HK-2 (cell line): ENCODE results near the gene PRR5.
A peak's percentile ranks its signal among the peaks of the same experiment; 100 is the strongest.
"Not testable (repeated sequence)": the region's sequence is repeated elsewhere in the genome, so short reads cannot be mapped to it uniquely, and the experiment has no call there.

Source experiments
- DNase-seq: peaks from one replicate; pipeline ENCODE4 v3.0.0-alpha.2; 2018; ENCODE audit not compliant: unreplicated experiment

Gene PRR5

DNA sequence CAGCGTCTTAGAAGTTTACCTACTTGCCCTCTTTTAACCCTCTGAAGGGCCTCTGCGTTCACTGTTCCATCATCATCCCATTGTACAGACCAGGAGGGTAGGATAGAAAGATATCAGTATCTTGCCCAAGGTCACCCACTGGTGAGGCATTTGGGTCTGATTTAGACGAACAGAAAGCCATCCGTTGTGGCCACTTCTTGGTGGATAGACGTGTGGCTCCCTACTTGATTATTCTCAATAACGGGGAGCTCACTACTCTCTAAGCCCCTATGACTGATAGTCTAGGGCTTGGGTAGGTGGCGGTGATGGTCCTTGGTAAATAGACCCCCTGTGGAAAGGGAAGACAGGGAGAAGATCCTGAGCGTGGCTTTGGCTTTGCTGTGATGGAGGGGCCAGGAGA, 28.6 kb upstream of the PRR5 start:
- no peak for DNase-seq

GRCh38 chr22:44676066-44676440, 26.0 kb upstream of the PRR5 start:
- DNase-seq: not testable (repeated sequence)

- DNase-seq: no peak
These were observed 25.3 kb upstream of the PRR5 start for GRCh38 chr22:44676441-44677352.

- DNase-seq: no peak
These were observed 24.6 kb upstream of the PRR5 start for GRCh38 chr22:44677353-44677840.

- no peak for DNase-seq
These were observed 24.0 kb upstream of the PRR5 start for GRCh38 chr22:44677871-44678555.

- no peak for DNase-seq
These were observed 23.3 kb upstream of the PRR5 start for GRCh38 chr22:44678556-44679305.

GRCh38 chr22:44679306-44679647, 22.7 kb upstream of the PRR5 start:
- not testable (repeated sequence) for DNase-seq

DNA sequence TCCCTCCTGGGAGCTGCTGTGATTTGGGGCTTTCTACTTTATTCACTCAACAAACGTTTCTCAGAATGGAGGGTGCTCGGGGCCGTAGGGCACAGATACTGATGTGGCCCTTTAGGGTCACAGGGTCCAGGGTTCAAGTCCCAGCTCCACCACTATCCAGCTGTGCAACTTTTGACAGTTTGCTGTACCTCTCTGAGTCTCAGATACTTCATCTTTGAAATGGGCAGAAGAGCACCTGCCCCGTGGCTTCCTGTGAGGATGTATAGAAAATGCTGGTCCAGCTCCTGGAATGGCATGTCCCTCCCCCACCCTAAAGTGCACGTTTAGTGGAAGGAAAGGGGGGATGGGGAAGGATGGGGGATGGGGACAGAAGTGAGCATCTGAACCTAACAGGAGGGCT, 21.9 kb upstream of the PRR5 start:
- no peak for DNase-seq

DNA sequence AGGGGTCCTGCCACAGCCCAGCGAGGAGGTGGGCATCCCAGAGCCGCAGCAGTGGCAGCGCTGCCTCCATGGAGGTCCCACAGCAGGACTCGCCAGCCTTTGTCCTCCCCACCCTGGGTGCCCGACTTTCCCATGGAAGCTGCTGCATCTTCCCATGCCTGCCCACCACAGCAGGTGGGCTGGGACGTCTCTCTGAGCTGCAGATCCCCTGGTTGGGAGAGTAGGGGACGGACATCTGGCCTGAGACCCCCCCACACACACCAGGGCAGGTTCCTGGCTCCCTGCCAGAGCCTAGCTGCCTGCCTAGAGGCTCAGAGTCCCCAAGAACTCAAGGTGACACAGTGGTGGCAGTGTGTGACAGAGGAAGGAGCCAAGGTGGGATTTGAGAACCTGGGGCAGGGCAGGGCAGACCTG, 21.5 kb upstream of the PRR5 start:
- DNase-seq: no peak

GRCh38 chr22:44682556-44683168, 19.3 kb upstream of the PRR5 start:
- DNase-seq: no peak

- no peak for DNase-seq
These were observed 18.8 kb upstream of the PRR5 start for GRCh38 chr22:44683237-44683636.

GRCh38 chr22:44683881-44684280, 18.1 kb upstream of the PRR5 start:
- DNase-seq: no peak

GRCh38 chr22:44684506-44685383, 17.3 kb upstream of the PRR5 start:
- peak; percentile 94 for DNase-seq

DNA sequence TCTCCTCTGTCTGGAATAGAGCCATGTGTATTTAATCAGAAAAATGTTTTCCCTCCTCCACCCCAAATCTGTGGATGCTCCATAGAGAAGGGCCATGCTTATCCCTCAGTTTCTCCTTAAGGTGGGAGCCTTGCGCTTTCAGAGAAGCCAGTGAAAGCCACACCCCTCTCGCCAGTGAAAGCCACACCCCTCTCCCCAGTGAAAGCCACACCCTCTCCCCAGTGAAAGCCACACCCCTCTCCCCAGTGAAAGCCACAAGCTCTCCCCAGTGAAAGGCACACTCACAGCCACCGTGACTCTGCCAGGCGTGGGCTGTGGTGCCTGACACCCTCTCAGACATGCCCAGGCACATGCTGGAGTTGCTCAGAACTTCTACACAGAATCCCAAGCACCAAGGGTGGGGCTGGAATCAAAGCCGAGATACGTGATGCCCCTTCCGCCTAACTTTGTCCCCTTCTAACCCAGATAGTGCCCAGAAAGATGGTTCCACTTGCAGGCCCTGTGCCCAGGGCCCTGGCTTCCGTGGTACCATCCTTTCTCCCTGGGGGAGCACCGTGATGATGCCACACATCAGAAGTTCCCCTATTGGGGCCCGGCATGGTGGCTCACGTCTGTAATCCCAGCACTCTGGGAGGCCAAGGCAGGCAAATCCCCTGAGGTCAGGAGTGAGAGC, 16.5 kb upstream of the PRR5 start:
- DNase-seq: no peak

DNA sequence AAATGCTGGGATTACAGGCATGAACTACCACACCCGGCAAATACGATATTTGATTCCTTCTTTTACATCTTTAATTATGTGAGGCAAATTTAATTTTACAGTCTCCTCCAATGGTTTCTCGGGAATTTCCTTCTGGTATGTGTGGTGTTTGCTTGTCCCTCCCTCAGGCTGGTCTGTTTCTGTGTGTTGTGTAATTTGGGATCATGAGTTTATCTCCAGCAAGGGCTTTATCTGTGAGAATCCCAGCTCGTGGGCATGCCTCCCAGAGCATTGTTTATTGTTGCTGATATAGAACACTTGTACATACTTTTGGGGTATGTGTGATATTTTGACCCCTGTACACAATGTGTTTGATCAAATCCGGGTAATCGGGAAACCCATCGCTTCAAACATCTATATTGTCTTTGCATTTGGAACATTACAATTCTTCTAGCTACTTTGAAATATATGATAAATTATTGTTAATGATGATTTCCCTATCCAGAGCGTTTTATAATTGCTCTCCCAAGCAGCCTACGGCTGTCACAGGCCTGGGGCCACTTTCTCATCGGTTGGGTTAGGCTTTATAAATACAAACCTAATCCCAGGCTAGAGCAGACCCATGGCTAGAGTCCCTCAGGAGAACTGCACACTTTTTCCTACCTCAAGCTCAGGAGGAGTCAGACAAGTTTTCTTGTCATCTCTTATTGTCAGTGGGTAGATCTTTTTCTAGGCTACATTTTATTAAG, 15.0 kb upstream of the PRR5 start:
- DNase-seq: no peak

- no peak for DNase-seq
These were observed 12.8 kb upstream of the PRR5 start for GRCh38 chr22:44689173-44689572.

DNA sequence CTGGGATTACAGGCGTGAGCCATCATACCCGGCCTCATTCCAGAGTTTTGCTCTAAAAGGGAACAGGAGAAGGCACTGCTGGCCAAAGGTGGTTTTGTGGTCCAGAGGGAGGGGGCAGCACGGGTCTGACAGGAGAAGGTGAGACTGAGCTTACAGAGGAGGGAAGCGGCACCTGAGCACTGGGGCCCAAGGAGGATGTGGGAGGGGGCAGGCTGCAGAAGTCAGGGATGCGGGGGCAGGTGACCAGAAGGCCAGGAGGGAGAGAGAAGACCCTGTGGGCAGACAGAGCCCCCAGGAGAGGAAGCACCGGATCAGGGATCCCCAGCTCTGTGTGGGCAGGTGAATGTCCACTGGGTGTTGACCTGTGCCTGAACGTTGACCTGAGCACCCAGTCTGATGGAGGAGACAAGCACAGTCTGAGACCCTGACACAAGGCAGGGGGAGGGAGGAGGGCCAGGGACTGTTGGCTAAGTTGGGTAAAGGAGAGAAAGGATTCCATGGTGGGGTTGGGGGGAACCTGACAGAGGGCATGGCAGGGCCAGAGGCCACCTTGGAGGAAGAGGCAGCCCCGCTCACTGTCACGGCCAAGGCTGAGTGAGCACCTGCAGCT, 12.0 kb upstream of the PRR5 start:
- DNase-seq: no peak

DNA sequence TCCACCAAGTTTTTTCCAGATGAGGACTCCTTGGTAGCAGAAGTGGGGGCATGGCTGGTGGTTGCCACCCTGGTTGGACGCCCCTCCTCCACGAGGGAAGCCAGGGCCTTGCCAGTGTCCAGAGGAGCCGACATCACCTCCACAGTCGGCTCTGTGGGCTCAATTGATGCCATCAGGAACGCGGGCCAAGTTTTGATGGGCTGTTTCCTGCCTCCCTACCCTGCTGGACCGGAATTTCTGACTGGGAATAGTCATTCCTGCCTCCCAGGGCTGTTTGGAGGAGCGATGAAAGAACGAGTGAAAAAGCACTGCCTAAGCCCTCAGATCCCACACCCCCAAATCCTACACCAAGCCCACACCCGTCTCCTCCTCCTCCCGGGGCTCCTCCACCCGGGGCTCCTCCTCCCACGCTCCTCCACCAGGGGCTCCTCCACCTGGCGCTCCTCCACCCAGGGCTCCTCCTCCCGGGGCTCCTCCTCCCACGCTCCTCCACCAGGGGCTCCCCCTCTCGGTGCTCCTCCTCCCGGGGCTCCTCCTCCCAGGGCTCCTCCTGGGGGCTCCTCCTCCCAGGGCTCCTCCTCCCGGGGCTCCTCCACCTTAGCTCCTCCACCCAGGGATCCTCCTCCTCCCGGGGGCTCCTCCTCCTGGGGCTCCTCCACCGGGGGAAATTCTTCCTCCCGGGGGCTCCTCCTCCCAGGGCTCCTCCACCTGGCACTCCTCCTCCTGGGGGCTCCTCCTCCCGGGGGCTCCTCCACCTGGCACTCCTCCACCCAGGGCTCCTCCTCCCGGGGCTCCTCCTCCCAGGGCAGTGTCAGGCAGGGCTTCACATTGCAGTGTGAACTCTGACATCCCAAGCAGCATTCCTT, 10.0 kb upstream of the PRR5 start:
- DNase-seq: no peak
